GM19372 (cell line): ENCODE data around the gene FOXN3.

ENCODE experiments used
- ATAC-seq: cut with Tn5 transposase; IDR thresholded peaks from one replicate; pipeline ENCODE4 v1.9.1; 2021; ENCODE audit warnings: mild to moderate bottlenecking, low read depth, moderate library complexity; ENCODE audit not compliant: unreplicated experiment

Gene FOXN3

GRCh38 chr14:89288114-89288513, 128.9 kb downstream of the FOXN3 start:
- ATAC-seq, result no peak

DNA sequence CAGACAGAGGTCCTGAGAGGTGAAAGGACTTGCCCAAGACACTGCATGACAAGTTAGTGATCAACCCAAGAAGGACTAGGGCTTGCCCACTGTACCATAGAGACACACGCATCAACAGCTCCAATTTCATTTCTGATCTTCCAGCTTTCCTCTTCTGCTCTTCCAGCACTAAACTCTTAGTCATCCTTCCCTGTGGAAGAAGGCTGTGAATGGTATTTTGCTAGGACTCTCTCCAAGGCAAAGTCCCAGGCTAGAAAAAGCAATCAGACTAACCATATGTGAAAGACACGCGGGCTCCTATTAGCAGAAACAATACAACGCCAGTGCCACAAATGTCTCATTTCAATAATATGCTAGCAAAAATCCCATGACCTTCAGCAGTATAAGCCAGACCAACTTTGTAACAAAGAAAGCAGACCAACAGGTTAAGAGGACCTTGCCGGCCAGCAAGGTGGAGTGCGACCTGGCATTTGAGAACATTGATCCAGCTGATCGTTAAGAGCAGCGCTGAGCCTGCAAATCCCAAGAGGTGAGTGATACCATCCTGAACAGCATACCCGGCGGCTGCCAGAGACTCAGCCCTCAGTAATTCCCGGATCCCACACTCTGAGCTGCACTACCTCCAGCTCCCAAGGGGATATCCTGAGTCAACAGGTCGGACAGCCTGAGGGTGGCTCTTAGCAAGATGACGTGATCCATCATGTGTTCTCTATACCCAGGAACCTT, 132.5 kb downstream of the FOXN3 start:
- no peak for ATAC-seq

- ATAC-seq, result peak; percentile 88
Observed at GRCh38 chr14:89283327-89284060, 133.5 kb downstream of the FOXN3 start.

DNA sequence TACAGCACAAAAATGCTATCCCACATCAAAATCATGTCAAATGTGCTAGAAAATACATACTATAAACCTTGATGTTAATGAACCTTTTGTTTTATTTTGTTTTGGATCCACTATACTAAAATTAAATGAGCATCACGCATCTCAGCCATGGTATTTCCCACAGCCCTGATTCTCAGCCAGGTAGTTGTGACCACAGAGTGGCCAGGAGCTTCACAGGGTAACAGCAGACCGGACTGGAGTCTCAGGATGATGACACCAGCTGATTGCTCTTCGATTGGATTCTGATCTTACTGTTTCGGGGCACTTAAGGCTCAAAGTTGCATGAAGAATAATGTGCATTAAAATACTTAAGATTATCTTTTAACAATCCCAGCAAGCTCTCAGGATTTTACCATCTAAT, 134.8 kb downstream of the FOXN3 start:
- no peak for ATAC-seq

DNA sequence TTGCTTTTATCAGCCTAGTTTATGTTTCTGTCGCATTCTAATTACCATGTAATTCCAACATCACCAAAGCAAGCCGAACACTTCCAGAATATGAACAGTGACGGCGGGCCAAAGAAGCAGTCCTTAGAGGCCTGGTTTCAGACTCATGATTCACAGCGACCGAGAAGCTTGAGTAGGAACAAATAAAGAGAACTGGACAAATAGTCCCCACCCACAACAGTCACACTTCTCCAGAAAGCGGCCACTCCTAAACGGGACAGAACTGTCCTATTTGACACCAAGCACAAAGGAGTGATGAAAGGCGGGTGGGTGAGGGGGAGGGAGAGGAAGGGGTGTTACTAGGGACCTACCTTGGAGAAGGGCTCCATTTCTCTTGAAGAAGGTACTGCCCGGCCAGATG, 136.4 kb downstream of the FOXN3 start:
- no peak for ATAC-seq

DNA sequence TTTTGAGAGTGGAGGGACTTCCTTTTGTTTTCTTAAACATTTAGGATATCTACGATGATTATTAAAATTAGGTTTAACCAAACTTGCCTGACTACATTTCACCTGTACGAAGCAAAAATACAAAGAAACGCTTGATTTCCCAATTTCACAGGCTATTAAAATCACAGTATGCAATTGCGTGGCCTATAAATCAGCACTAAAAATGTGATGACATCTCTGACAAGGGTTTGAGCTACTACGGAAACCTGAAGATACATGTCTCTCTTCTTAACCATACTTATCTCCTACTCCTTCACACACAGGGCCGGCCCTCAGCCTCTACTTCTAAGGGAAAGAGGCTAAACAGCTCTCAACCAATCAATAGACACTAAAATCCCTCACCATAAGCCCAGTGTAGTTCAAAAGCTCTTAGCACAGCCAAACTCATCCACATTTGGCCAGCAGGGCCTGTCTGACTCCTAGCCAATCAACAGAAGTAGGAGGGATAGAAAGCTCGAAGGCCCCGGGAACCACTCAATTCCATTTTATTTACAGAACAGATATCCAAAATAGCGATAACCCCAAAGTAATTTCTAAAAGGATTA, 137.3 kb downstream of the FOXN3 start:
- ATAC-seq, result no peak

DNA sequence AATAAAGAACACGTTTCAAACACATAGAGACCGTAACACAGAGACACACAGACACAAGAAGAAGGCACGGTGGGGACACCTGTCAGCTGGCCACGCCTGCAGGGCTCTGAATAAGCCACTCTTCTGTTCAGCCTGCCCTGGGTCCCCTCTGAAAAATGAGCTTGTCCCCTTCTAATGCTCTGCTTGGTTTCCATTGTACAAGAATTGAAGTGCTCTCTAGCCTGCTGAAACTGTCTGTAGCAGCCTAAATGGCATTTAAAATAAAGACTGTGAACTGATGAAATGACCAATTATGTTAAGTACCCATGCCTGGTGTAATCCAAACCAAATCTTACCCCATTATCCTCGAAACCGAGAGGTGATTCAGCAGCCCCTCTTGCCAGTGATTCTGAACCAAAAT, 139.8 kb downstream of the FOXN3 start:
- ATAC-seq, result no peak

DNA sequence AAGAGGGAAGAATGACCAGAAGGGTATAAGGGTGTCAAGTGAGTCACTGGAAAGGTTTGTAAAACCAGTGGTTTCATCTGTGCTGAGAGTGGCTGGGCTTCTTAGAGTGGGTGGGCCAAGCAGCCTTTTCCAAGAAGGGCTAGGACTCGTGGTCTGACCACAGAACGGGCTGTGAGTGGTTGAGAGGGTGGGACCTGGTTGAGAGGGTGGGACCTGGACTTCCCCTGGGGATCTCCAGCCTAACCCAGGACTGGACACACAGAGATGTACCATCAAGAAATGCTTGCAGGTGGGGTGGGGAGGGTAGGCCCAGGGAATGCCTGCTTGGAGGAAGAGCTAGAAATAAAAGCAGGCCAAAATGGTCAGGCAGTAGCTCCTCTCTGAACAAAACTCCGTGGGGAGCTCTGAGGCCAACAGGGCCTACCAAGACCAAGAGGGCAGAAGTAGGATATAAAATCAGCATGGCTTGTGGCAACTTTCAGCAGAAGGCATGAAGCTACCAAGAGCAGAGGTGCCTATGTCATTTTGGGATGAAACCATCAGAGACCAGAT, 140.5 kb downstream of the FOXN3 start:
- peak; percentile 90 for ATAC-seq

DNA sequence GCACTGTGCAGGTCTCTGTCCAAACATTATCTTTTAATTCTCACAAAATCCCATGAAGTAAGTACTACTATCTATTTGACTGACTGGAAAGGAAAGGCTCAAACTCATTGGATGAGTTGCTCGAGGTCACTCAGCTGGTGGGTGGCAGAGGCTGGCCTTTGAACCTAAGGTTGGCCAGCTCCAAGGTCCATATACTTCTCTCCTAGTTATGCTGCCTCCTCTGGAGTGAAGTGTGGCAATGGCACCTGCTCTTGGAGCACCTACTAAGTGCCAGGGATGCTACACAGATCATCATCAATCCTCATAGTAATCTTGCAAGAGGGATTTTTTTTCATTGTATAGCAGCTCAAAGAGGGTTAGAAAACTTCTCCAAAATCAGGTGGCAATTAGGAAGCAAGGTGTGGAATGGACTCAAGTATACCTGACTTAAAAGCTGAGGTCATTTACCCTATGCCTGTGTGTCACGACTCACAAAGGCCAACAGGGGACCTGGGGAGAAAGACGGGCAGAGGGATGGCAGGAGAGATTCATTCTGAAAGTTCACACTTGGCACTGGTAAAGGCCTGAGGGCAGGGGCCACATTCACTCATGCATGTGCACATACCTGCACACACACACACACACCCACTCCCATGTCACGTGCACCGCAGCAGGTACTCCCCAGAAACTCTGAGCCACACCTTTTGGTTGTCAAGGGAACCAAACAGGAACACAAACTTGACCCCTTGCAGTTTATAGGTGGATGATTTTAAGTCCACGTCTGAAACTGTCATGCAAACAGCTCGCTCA, 146.4 kb downstream of the FOXN3 start:
- peak; percentile 51 for ATAC-seq

GRCh38 chr14:89269404-89269803, 147.6 kb downstream of the FOXN3 start:
- ATAC-seq, result no peak

GRCh38 chr14:89268514-89268913, 148.5 kb downstream of the FOXN3 start:
- no peak for ATAC-seq

DNA sequence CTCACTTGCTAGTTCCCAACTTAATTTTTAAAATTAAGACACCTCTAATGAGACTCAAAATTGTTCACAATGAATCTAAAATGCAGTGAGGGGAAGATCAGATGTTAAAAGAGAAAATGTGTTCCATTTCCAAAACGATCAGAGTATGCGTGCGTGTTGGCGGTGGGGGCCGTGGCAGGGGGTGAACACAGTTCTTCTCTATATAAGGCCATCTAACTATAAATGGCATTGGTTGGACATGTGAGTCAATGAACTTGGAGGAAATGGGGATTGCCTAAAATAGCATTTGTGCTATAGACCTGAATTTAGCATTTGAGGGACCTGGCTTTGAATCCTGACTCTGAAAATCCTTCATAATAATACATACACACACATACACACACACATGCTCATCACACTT, 149.4 kb downstream of the FOXN3 start:
- no peak for ATAC-seq

GRCh38 chr14:89267163-89267562, 149.9 kb downstream of the FOXN3 start:
- ATAC-seq, result no peak

DNA sequence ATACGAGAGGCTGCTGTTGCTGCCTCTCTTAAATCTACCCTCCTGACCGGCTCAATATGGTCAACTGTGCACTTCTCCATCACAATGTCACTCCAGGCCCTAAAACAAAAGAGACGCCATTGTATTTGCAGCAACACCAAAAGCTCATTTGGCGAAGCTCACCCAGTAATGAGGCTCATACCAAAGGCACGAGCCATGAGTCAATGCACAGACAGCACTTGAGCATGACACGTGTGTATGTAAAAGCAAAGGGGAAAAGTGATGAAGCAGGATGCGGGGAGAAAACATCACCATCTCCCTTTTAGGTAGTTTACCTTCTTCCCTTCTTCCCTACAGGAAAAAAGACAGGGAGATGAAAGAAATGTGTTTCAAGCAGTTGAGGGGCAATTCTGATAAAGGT, 150.3 kb downstream of the FOXN3 start:
- ATAC-seq, result no peak

DNA sequence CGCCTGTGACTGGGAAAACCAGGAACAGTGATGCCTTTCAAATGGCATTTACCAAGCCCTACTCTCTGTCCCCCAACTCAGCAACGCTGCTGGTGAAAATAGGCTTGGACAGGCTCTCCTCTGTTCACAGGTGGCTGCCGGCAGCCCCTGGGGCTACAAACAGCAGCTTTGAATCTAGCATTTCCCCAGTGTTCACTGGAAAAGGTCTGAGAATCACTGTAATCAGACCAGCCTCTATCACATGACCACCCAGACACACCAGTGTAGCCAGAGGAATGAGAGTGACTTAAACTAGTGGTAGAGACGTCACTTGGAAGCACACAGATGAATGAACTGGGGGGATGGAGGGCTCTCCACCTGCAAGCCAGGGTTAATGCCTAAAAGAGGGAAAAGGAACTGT, 151.8 kb downstream of the FOXN3 start:
- ATAC-seq, result no peak

DNA sequence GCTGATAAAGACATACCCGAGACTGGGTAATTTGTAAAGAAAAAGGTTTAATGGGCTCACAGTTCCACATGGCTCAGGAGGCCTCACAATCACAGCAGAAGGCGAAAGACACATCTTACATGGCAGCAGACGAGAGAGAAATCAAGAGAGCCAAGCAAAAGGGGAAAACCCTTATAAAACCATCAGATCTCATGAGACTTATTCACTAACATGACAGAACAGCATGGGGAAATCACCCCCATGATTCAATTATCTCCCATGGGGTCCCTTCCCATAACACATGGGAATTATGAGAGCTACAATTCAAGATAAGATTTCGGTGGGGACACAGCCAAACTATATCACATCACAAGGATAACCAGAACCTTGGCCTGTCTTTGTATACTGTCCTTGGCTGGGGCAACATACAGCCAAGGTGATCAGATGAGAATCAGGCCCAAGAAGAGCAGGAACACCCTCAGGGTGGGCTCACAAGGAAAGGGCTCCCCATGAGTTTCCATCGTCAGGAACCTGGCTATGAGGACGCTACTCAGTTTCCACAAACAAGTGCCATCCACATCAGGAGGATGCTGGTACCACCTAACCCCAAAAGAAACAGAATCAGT, 152.7 kb downstream of the FOXN3 start:
- ATAC-seq, result no peak

- no peak for ATAC-seq
Observed at GRCh38 chr14:89262041-89262440, 155.0 kb downstream of the FOXN3 start.

- no peak for ATAC-seq
Observed at GRCh38 chr14:89260898-89261297, 156.1 kb downstream of the FOXN3 start.

DNA sequence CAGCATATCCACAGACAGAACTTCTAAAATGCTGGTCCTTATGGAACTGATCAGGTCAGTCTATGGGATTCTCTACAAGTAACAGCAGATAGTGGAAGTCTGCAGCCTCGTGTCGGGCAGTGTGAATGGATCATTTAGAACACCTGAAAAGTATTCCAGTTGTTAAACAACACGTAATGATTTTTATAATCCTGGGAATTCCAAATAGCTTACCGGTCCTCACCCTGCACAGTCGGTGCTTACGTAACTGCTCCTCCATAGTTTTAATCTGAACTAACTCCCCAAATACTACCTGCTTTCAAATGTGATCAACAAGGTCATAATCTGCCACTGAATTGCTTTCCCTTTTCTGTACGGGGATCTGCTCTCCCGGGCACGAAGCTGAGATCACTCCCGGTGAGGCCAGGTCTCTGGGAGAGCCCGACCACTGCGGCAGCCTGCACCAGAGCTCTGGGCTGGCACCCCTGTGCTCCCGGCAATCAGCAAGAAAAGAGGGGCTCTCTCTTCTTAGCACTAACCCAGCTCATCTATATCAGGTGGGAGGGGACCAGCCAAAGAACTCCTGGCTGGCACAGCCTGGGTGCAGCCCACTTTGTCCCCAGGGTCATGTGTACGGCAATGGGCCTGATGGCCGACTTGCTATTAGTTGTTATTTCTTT, 157.0 kb downstream of the FOXN3 start:
- ATAC-seq, result no peak
